Activated T-cell treated with anti-CD3 and anti-CD28 coated beads for 24 hours (primary cell): Measurements from ENCODE around the gene CEP68.
"Not testable (repeated sequence)": the region's sequence is repeated elsewhere in the genome, so short reads cannot be mapped to it uniquely, and the experiment has no call there.

Experiments
- DNase-seq: peaks from one replicate; pipeline ENCODE4 v3.0.0-alpha.2; 2020; ENCODE audit warnings: low read depth

CEP68 gene

GRCh38 chr2:65056215-65057053 lies at the start of gene CEP68:
Gene CEP68, plus strand, starts transcription at chr2:65056416. Its CDS starts 13,029 bp downstream, at chr2:65069445.
- peak; percentile 95 for DNase-seq

GRCh38 chr2:65013776-65014175 lies 42.4 kb upstream of the CEP68 start:
- DNase-seq: no peak

- DNase-seq: no peak
These were observed 40.5 kb upstream of the CEP68 start for GRCh38 chr2:65015731-65016130.

GRCh38 chr2:65016789-65017188 lies 39.4 kb upstream of the CEP68 start:
- DNase-seq: no peak

GRCh38 chr2:65017335-65017734 lies 38.9 kb upstream of the CEP68 start:
- DNase-seq: no peak

GRCh38 chr2:65018141-65018582 lies 38.1 kb upstream of the CEP68 start:
- DNase-seq: no peak

- DNase-seq: no peak
These were observed 37.2 kb upstream of the CEP68 start for GRCh38 chr2:65019010-65019409.

GRCh38 chr2:65019675-65020195 lies 36.5 kb upstream of the CEP68 start:
- no peak for DNase-seq

- not testable (repeated sequence) for DNase-seq
These were observed 36.0 kb upstream of the CEP68 start for GRCh38 chr2:65020251-65020650.

- DNase-seq: no peak
These were observed 35.2 kb upstream of the CEP68 start for GRCh38 chr2:65020943-65021528.

- no peak for DNase-seq
These were observed 34.5 kb upstream of the CEP68 start for GRCh38 chr2:65021709-65022108.

- DNase-seq: no peak
These were observed 34.0 kb upstream of the CEP68 start for GRCh38 chr2:65022189-65022588.

GRCh38 chr2:65023742-65024141 lies 32.5 kb upstream of the CEP68 start:
- DNase-seq: no peak

GRCh38 chr2:65024149-65024829 lies 31.9 kb upstream of the CEP68 start:
- no peak for DNase-seq

GRCh38 chr2:65025453-65026123 lies 30.6 kb upstream of the CEP68 start:
- no peak for DNase-seq

GRCh38 chr2:65026154-65026553 lies 30.1 kb upstream of the CEP68 start:
- no peak for DNase-seq

- DNase-seq: no peak
These were observed 29.3 kb upstream of the CEP68 start for GRCh38 chr2:65026704-65027464.

- no peak for DNase-seq
These were observed 28.5 kb upstream of the CEP68 start for GRCh38 chr2:65027616-65028244.

- DNase-seq: no peak
These were observed 25.5 kb upstream of the CEP68 start for GRCh38 chr2:65030476-65031332.
